C4-2B (cell line): ENCODE results near the gene FNDC7.
A peak's percentile ranks its signal among the peaks of the same experiment; 100 is the strongest.
"Not testable (repeated sequence)": the region's sequence is repeated elsewhere in the genome, so short reads cannot be mapped to it uniquely, and the experiment has no call there.

ENCODE experiments used
- H3K27ac ChIP-seq: fragments of 450-650 bp; 2 replicates; pipeline ENCODE4 v1.5.1; 2017
- CTCF ChIP-seq: fragments of 450-650 bp; conservative IDR thresholded peaks from 2 replicates; pipeline ENCODE4 v1.5.1; 2017; ENCODE audit warnings: mild to moderate bottlenecking
- ZFX ChIP-seq: fragments of 450-650 bp; IDR thresholded peaks from 2 replicates; pipeline ENCODE4 v1.6.1; 2017

The FNDC7 gene

GRCh38 chr1:108691128-108691941 lies 21.4 kb upstream of the FNDC7 start:
- TF ChIP-seq CTCF (no peak), ZFX (no peak)
- H3K27ac ChIP-seq = peak overlapping the region; percentile 94

GRCh38 chr1:108691942-108692723 lies 20.6 kb upstream of the FNDC7 start, which contains the start of gene PRPF38B:
Gene PRPF38B (plus strand): TSS chr1:108692310. CDS start chr1:108692592, 282 bp downstream.
- peak within 1 kb of the TSS; percentile 94 for H3K27ac ChIP-seq
- TF ChIP-seq ZFX = no peak
- TF ChIP-seq CTCF = no peak

GRCh38 chr1:108692724-108693655 lies 19.7 kb upstream of the FNDC7 start:
- H3K27ac ChIP-seq = peak overlapping the region; percentile 94
- TF ChIP-seq ZFX (0 out of 2 replicates have a peak, but pooled peaks have one; percentile 36), CTCF (no peak)

- TF ChIP-seq ZFX (no peak), CTCF (no peak)
- no peak overlapping the region for H3K27ac ChIP-seq
These were observed 17.2 kb upstream of the FNDC7 start for GRCh38 chr1:108695535-108695934.

GRCh38 chr1:108699375-108700332 lies 13.1 kb upstream of the FNDC7 start:
- peak overlapping the region; percentile 24; the same call in 1 of the 2 replicates for H3K27ac ChIP-seq
- TF ChIP-seq ZFX = no peak
- no peak for TF ChIP-seq CTCF

- no peak overlapping the region for H3K27ac ChIP-seq
- TF ChIP-seq ZFX (no peak), CTCF (no peak)
These were observed 11.4 kb upstream of the FNDC7 start for GRCh38 chr1:108701176-108701849.

GRCh38 chr1:108702109-108702508 lies 10.6 kb upstream of the FNDC7 start:
- not testable (repeated sequence) for H3K27ac ChIP-seq
